NCI-H187 (cell line): ENCODE results near the gene RIPK1.
A peak's percentile ranks its signal among the peaks of the same experiment; 100 is the strongest.
"Not testable (repeated sequence)": the region's sequence is repeated elsewhere in the genome, so short reads cannot be mapped to it uniquely, and the experiment has no call there.

Experiments used
- DNase-seq, 2 experiments: peaks; one replicate each; lab custom pipeline; 2025; lab: John Stamatoyannopoulos, UW

The RIPK1 gene

GRCh38 chr6:3136292-3137011 is 68.2 kb downstream of the RIPK1 start:
- DNase-seq: no peak

- DNase-seq: peak in 1 of 2 experiments; percentile 31
Observed at GRCh38 chr6:3137057-3137777, 68.9 kb downstream of the RIPK1 start.

GRCh38 chr6:3137873-3138272 is 69.6 kb downstream of the RIPK1 start:
- DNase-seq: not testable (repeated sequence)

GRCh38 chr6:3138341-3138740 is 70.0 kb downstream of the RIPK1 start:
- DNase-seq: no peak

- peak; percentile 52 to 60 for DNase-seq
Observed at GRCh38 chr6:3139090-3139903, 71.0 kb downstream of the RIPK1 start.

GRCh38 chr6:3140201-3140600 is 71.9 kb downstream of the RIPK1 start:
- peak in 1 of 2 experiments; percentile 38 for DNase-seq

GRCh38 chr6:3142536-3142935 is 74.2 kb downstream of the RIPK1 start:
- no peak for DNase-seq

- DNase-seq: no peak
Observed at GRCh38 chr6:3143158-3143557, 74.9 kb downstream of the RIPK1 start.

GRCh38 chr6:3144571-3144970 is 76.3 kb downstream of the RIPK1 start:
- DNase-seq: no peak

GRCh38 chr6:3147914-3148757 is 79.8 kb downstream of the RIPK1 start:
- DNase-seq: no peak

GRCh38 chr6:3151691-3152090 is 83.4 kb downstream of the RIPK1 start:
- DNase-seq: no peak

GRCh38 chr6:3152689-3153088 is 84.4 kb downstream of the RIPK1 start:
- DNase-seq: no peak

- not testable (repeated sequence) for DNase-seq
Observed at GRCh38 chr6:3155416-3155815, 87.1 kb downstream of the RIPK1 start.

GRCh38 chr6:3156184-3157130 is 88.2 kb downstream of the RIPK1 start:
- DNase-seq: not testable (repeated sequence)

GRCh38 chr6:3157131-3157933 is 89.0 kb downstream of the RIPK1 start, which contains the start of gene TUBB2A:
Gene TUBB2A, minus strand, starts transcription at chr6:3157544. Its CDS starts 81 bp downstream, at chr6:3157463.
- peak; percentile 10 to 66 for DNase-seq

- no peak for DNase-seq
Observed at GRCh38 chr6:3159805-3160781, 91.8 kb downstream of the RIPK1 start.

- DNase-seq: no peak
Observed at GRCh38 chr6:3162067-3162497, 93.8 kb downstream of the RIPK1 start.

- peak; percentile 30 to 58 for DNase-seq
Observed at GRCh38 chr6:3162565-3163247, 94.4 kb downstream of the RIPK1 start.
